ENCODE results near the gene PTPN1. TPM values are rescaled to one million over a fixed set of nuclear protein-coding genes. Genes with fewer than 3 reads are reported as not detected.

PTPN1 gene
- polyA plus RNA-seq, 1 donor = 18.4 TPM

GRCh38 chr20:50575865-50576720, 65.9 kb downstream of the PTPN1 start:
- H3K36me3 ChIP-seq (ENCODE audit: control insufficient read depth, insufficient read depth, low read length) = peaks cover 71% of the 10 kb centered on the region
- no peak overlapping the region for H3K27ac ChIP-seq (ENCODE audit: low read length)
- H3K4me3 ChIP-seq (ENCODE audit: low read length) = no peak overlapping the region
- no peaks in the 10 kb centered on the region for H3K4me1 ChIP-seq (ENCODE audit: control insufficient read depth, insufficient read depth, low read length)
- H3K9me3 ChIP-seq (ENCODE audit: control insufficient read depth, low read depth, low read length) = no peaks in the 10 kb centered on the region
- no peaks in the 10 kb centered on the region for H3K27me3 ChIP-seq (ENCODE audit: control insufficient read depth, insufficient read depth, low read length)
- peak; percentile 31 to 37 for DNase-seq
- no CpG with 5 or more reads among the region's 12 CpGs for WGBS (ENCODE audit: insufficient coverage, low lambda C conversion rate)

GRCh38 chr20:50577175-50578018, 67.2 kb downstream of the PTPN1 start:
- no CpG with 5 or more reads among the region's 17 CpGs for WGBS (ENCODE audit: insufficient coverage, low lambda C conversion rate)
- no peaks in the 10 kb centered on the region for H3K27me3 ChIP-seq (ENCODE audit: control insufficient read depth, insufficient read depth, low read length)
- H3K4me1 ChIP-seq (ENCODE audit: control insufficient read depth, insufficient read depth, low read length) = no peaks in the 10 kb centered on the region
- H3K27ac ChIP-seq (ENCODE audit: low read length) = no peak overlapping the region
- no peaks in the 10 kb centered on the region for H3K9me3 ChIP-seq (ENCODE audit: control insufficient read depth, low read depth, low read length)
- no peak overlapping the region for H3K4me3 ChIP-seq (ENCODE audit: low read length)
- DNase-seq = no peak
- peaks cover 81% of the 10 kb centered on the region for H3K36me3 ChIP-seq (ENCODE audit: control insufficient read depth, insufficient read depth, low read length)

- Histone ChIP-seq H3K27me3 (ENCODE audit: control insufficient read depth, insufficient read depth, low read length) (no peaks in the 10 kb centered on the region), H3K27ac (ENCODE audit: low read length) (no peak overlapping the region), H3K4me1 (ENCODE audit: control insufficient read depth, insufficient read depth, low read length) (no peaks in the 10 kb centered on the region), H3K36me3 (ENCODE audit: control insufficient read depth, insufficient read depth, low read length) (peaks cover 84% of the 10 kb centered on the region), H3K4me3 (ENCODE audit: low read length) (no peak overlapping the region), H3K9me3 (ENCODE audit: control insufficient read depth, low read depth, low read length) (no peaks in the 10 kb centered on the region)
- no peak for DNase-seq
- no CpG with 5 or more reads among the region's 14 CpGs for WGBS (ENCODE audit: insufficient coverage, low lambda C conversion rate)
These were observed 68.0 kb downstream of the PTPN1 start for GRCh38 chr20:50578061-50578777.

- no peaks in the 10 kb centered on the region for H3K27me3 ChIP-seq (ENCODE audit: control insufficient read depth, insufficient read depth, low read length)
- no peaks in the 10 kb centered on the region for H3K9me3 ChIP-seq (ENCODE audit: control insufficient read depth, low read depth, low read length)
- H3K27ac ChIP-seq (ENCODE audit: low read length) = no peak overlapping the region
- no peak overlapping the region for H3K4me3 ChIP-seq (ENCODE audit: low read length)
- H3K36me3 ChIP-seq (ENCODE audit: control insufficient read depth, insufficient read depth, low read length) = peaks cover 87% of the 10 kb centered on the region
- no peak for DNase-seq
- WGBS (ENCODE audit: insufficient coverage, low lambda C conversion rate) = no CpG with 5 or more reads among the region's 5 CpGs
- no peaks in the 10 kb centered on the region for H3K4me1 ChIP-seq (ENCODE audit: control insufficient read depth, insufficient read depth, low read length)
These were observed 68.6 kb downstream of the PTPN1 start for GRCh38 chr20:50578778-50579165.

GRCh38 chr20:50579511-50579910, 69.3 kb downstream of the PTPN1 start:
- H3K36me3 ChIP-seq (ENCODE audit: control insufficient read depth, insufficient read depth, low read length) = peaks cover 85% of the 10 kb centered on the region
- no peaks in the 10 kb centered on the region for H3K27me3 ChIP-seq (ENCODE audit: control insufficient read depth, insufficient read depth, low read length)
- no CpG with 5 or more reads among the region's 10 CpGs for WGBS (ENCODE audit: insufficient coverage, low lambda C conversion rate)
- H3K9me3 ChIP-seq (ENCODE audit: control insufficient read depth, low read depth, low read length) = no peaks in the 10 kb centered on the region
- no peaks in the 10 kb centered on the region for H3K4me1 ChIP-seq (ENCODE audit: control insufficient read depth, insufficient read depth, low read length)
- no peak overlapping the region for H3K27ac ChIP-seq (ENCODE audit: low read length)
- H3K4me3 ChIP-seq (ENCODE audit: low read length) = no peak overlapping the region
- no peak for DNase-seq

GRCh38 chr20:50580016-50580747, 70.0 kb downstream of the PTPN1 start:
- Histone ChIP-seq H3K36me3 (ENCODE audit: control insufficient read depth, insufficient read depth, low read length) (peaks cover 79% of the 10 kb centered on the region), H3K4me3 (ENCODE audit: low read length) (no peak overlapping the region), H3K9me3 (ENCODE audit: control insufficient read depth, low read depth, low read length) (no peaks in the 10 kb centered on the region), H3K27me3 (ENCODE audit: control insufficient read depth, insufficient read depth, low read length) (no peaks in the 10 kb centered on the region), H3K27ac (ENCODE audit: low read length) (no peak overlapping the region), H3K4me1 (ENCODE audit: control insufficient read depth, insufficient read depth, low read length) (no peaks in the 10 kb centered on the region)
- WGBS (ENCODE audit: insufficient coverage, low lambda C conversion rate) = 67% methylated on average over 3 of the region's 17 CpGs
- peak; percentile 16 to 31 for DNase-seq

- peaks cover 83% of the 10 kb centered on the region for H3K36me3 ChIP-seq (ENCODE audit: control insufficient read depth, insufficient read depth, low read length)
- no peak overlapping the region for H3K4me3 ChIP-seq (ENCODE audit: low read length)
- H3K9me3 ChIP-seq (ENCODE audit: control insufficient read depth, low read depth, low read length) = no peaks in the 10 kb centered on the region
- H3K27me3 ChIP-seq (ENCODE audit: control insufficient read depth, insufficient read depth, low read length) = no peaks in the 10 kb centered on the region
- no peak for DNase-seq
- no peaks in the 10 kb centered on the region for H3K4me1 ChIP-seq (ENCODE audit: control insufficient read depth, insufficient read depth, low read length)
- H3K27ac ChIP-seq (ENCODE audit: low read length) = no peak overlapping the region
- WGBS (ENCODE audit: insufficient coverage, low lambda C conversion rate) = no CpG with 5 or more reads among the region's 21 CpGs
These were observed 70.8 kb downstream of the PTPN1 start for GRCh38 chr20:50580842-50581544.

- Histone ChIP-seq H3K9me3 (ENCODE audit: control insufficient read depth, low read depth, low read length) (no peaks in the 10 kb centered on the region), H3K27me3 (ENCODE audit: control insufficient read depth, insufficient read depth, low read length) (no peaks in the 10 kb centered on the region), H3K36me3 (ENCODE audit: control insufficient read depth, insufficient read depth, low read length) (peaks cover 89% of the 10 kb centered on the region), H3K4me3 (ENCODE audit: low read length) (no peak overlapping the region), H3K27ac (ENCODE audit: low read length) (no peak overlapping the region), H3K4me1 (ENCODE audit: control insufficient read depth, insufficient read depth, low read length) (no peaks in the 10 kb centered on the region)
- WGBS (ENCODE audit: insufficient coverage, low lambda C conversion rate) = 83% methylated on average over 1 of the region's 6 CpGs
- DNase-seq = no peak
These were observed 71.9 kb downstream of the PTPN1 start for GRCh38 chr20:50582092-50582491.

GRCh38 chr20:50582591-50583234, 72.5 kb downstream of the PTPN1 start:
- no peak for DNase-seq
- H3K4me1 ChIP-seq (ENCODE audit: control insufficient read depth, insufficient read depth, low read length) = no peaks in the 10 kb centered on the region
- H3K9me3 ChIP-seq (ENCODE audit: control insufficient read depth, low read depth, low read length) = no peaks in the 10 kb centered on the region
- H3K27me3 ChIP-seq (ENCODE audit: control insufficient read depth, insufficient read depth, low read length) = no peaks in the 10 kb centered on the region
- H3K27ac ChIP-seq (ENCODE audit: low read length) = no peak overlapping the region
- H3K4me3 ChIP-seq (ENCODE audit: low read length) = no peak overlapping the region
- H3K36me3 ChIP-seq (ENCODE audit: control insufficient read depth, insufficient read depth, low read length) = peaks cover 89% of the 10 kb centered on the region
- WGBS (ENCODE audit: insufficient coverage, low lambda C conversion rate) = 100% methylated on average over 1 of the region's 26 CpGs

All from large intestine (tissue), 3 donors.